K562 (cell line): ENCODE results near the gene INO80. TPM values are rescaled to one million over a fixed set of nuclear protein-coding genes. Genes with fewer than 3 reads are reported as not detected.

Experiments
- ATAC-seq: fragments of 200-7000 bp; cut with Tn5 transposase; 3 replicates; pipeline ENCODE4 v1.9.1; 2020; ENCODE audit warnings: moderate library complexity
- BruUV-seq: library from RNA; stranded (reverse); fragments of 400-500 nt; replicated peaks from 2 replicates; lab custom pipeline; 2021; lab: Mats Ljungman, UMichigan
- CTCF ChIA-PET: fragments of 300-600 bp; formaldehyde crosslinking; extraction: SDS; loops from one replicate; lab custom pipeline; 2021; ENCODE audit warnings: low intra/inter-chr PET ratio; lab: Yijun Ruan, JAX
- POLR2A ChIA-PET: fragments of 300-600, 350-650 bp; sonication (Branson Sonifier 250); formaldehyde crosslinking; extraction: SDS; loops from one replicate; lab custom pipeline; 2021; ENCODE audit warnings: antibody characterized with exemption, inconsistent platforms; lab: Yijun Ruan, JAX
- DNase-seq, 4 experiments: peaks; one replicate each; pipeline versions ENCODE4 v3.0.0 to v3.0.0-alpha.2; 2011 to 2018; ENCODE audit warnings: low spot score in 3 of 4, mixed read lengths in 3 of 4; ENCODE audit errors: extremely low read depth in 1 of 4
- FAIRE-seq: peaks from 2 replicates; lab custom pipeline; 2011; peaks lifted over from hg19 to GRCh38; lab: Jason Lieb, UNC
- H2AFZ ChIP-seq: 2 replicates; pipeline ENCODE4 v1.6.0; 2011; ENCODE audit warnings: low read depth, low read length, control low read depth, inconsistent platforms
- H3K27ac ChIP-seq: fragments of 200-600 bp; 3 replicates; pipeline ENCODE4 v1.8.0; 2011; ENCODE audit warnings: low read depth, mild to moderate bottlenecking, control low read depth, inconsistent platforms, low read length, moderate library complexity, mixed read lengths; ENCODE audit errors: extremely low read depth
- H3K27me3 ChIP-seq, 2 experiments: fragments of 300-600 bp in 1 of 2; 2 replicates in 1 of 2; 3 replicates in 1 of 2; pipeline versions ENCODE4 v1.6.0 to v1.8.0; 2011; ENCODE audit warnings: inconsistent platforms in 2 of 2, low read length in 2 of 2, mild to moderate bottlenecking in 1 of 2, mixed read lengths in 1 of 2, moderate library complexity in 1 of 2; ENCODE audit not compliant: control insufficient read depth in 2 of 2, insufficient read depth in 2 of 2
- H3K36me3 ChIP-seq: fragments of 300-600 bp; 3 replicates; pipeline ENCODE4 v1.8.0; 2011; ENCODE audit warnings: mild to moderate bottlenecking, low read length, inconsistent platforms; ENCODE audit not compliant: control insufficient read depth, insufficient read depth
- H3K4me1 ChIP-seq, 2 experiments: fragments of 200-600 bp in 1 of 2; replicated peaks in 1 of 2; 2 replicates in 1 of 2; 3 replicates in 1 of 2; pipeline versions ENCODE4 v1.5.1 to v1.8.0; 2011; ENCODE audit warnings: inconsistent platforms in 2 of 2, low read length in 2 of 2, mild to moderate bottlenecking in 1 of 2, mixed read lengths in 1 of 2, moderate library complexity in 1 of 2; ENCODE audit not compliant: control insufficient read depth in 2 of 2, insufficient read depth in 2 of 2
- H3K4me2 ChIP-seq: 2 replicates; pipeline ENCODE4 v1.6.1; 2011; ENCODE audit warnings: low read length, control low read depth, inconsistent platforms, mixed read lengths; ENCODE audit not compliant: insufficient read depth
- H3K4me3 ChIP-seq: fragments of 200-600 bp; sonication (generic), shearing (Covaris generic); 2 replicates; pipeline ENCODE4 v1.5.1; 2016; ENCODE audit warnings: control low read depth, inconsistent platforms
- H3K79me2 ChIP-seq: fragments of 200-600 bp; 3 replicates; pipeline ENCODE4 v1.8.0; 2011; ENCODE audit warnings: low read length, inconsistent platforms; ENCODE audit not compliant: control insufficient read depth, insufficient read depth
- H3K9ac ChIP-seq, 2 experiments: 2 replicates each; pipeline versions ENCODE4 v1.6.0 to v1.6.1; 2011; ENCODE audit warnings: low read depth in 2 of 2, low read length in 2 of 2, control low read depth in 1 of 2, inconsistent platforms in 1 of 2, mild to moderate bottlenecking in 1 of 2, mixed read lengths in 1 of 2; ENCODE audit not compliant: insufficient read depth in 1 of 2
- H3K9me1 ChIP-seq: one replicate; pipeline ENCODE4 v1.6.0; 2011; ENCODE audit warnings: inconsistent platforms, mild to moderate bottlenecking, low read length, moderate library complexity; ENCODE audit not compliant: control insufficient read depth, insufficient read depth
- H3K9me3 ChIP-seq: replicated peaks from 2 replicates; pipeline ENCODE4 v1.5.1; 2011; ENCODE audit warnings: low read depth, low read length, inconsistent platforms; ENCODE audit not compliant: control insufficient read depth, insufficient read depth
- H4K20me1 ChIP-seq: replicated peaks from 2 replicates; pipeline ENCODE4 v1.6.1; 2011; ENCODE audit warnings: low read length, inconsistent platforms, mixed read lengths; ENCODE audit not compliant: control insufficient read depth, insufficient read depth
- BACH1 ChIP-seq: fragments of 200-800 bp; sonication (Bioruptor generic); IDR thresholded peaks from 2 replicates; pipeline ENCODE4 v1.6.1; 2016; ENCODE audit warnings: missing genetic modification characterization, missing compliant biosample characterization
- DACH1 ChIP-seq: fragments of 450-650 bp; IDR thresholded peaks from 2 replicates; pipeline ENCODE4 v1.6.1; 2018; ENCODE audit not compliant: partially characterized antibody
- HNRNPL ChIP-seq: fragments of 200-400 bp; formaldehyde crosslinking; IDR thresholded peaks from 2 replicates; pipeline ENCODE4 v1.6.1; 2017; ENCODE audit warnings: low read depth, mild to moderate bottlenecking, low read length
- KDM2B ChIP-seq: fragments of 250-450 bp; sonication (Bioruptor Pico); IDR thresholded peaks from 2 replicates; pipeline ENCODE4 v1.8.0; 2021; ENCODE audit warnings: mild to moderate bottlenecking, moderate library complexity
- KLF1 ChIP-seq: fragments of 450-650 bp; IDR thresholded peaks from 2 replicates; pipeline ENCODE4 v1.6.1; 2016; ENCODE audit warnings: missing genetic modification characterization, missing compliant biosample characterization
- PTTG1 ChIP-seq: fragments of 450-650 bp; IDR thresholded peaks from 2 replicates; pipeline ENCODE4 v1.6.1; 2016; ENCODE audit warnings: low read depth, mild to moderate bottlenecking, missing genetic modification characterization, missing compliant biosample characterization
- SMARCC2 ChIP-seq: fragments of 450-650 bp; IDR thresholded peaks from 2 replicates; pipeline ENCODE4 v1.6.1; 2017; ENCODE audit warnings: antibody characterized with exemption, moderate library complexity, mild to moderate bottlenecking, low read depth
- ZNF224 ChIP-seq: sonication (generic); formaldehyde crosslinking; IDR thresholded peaks from 2 replicates; pipeline ENCODE4 v1.8.0; 2022; ENCODE audit warnings: mild to moderate bottlenecking, missing genetic modification reagents
- ZNF551 ChIP-seq: fragments of 250-450 bp; sonication (Bioruptor Pico); IDR thresholded peaks from 2 replicates; pipeline ENCODE4 v1.5.0; 2021; ENCODE audit warnings: mild to moderate bottlenecking, moderate library complexity
- WGBS: fragments of 100-300 bp; shearing (Covaris generic); methylation state at CpG from one replicate; pipeline ENCODE4 v1.1.6; 2016; ENCODE audit warnings: low coverage, mixed read lengths; ENCODE audit not compliant: insufficient coverage; ENCODE audit errors: missing lambda C conversion rate; 5-methylcytosine and 5-hydroxymethylcytosine counted together
- in situ Hi-C: fragments of 300-500 bp; cut with MboI; formaldehyde crosslinking; loops from 4 replicates; pipeline ENCODE4 v1.15.0; 2018; ENCODE audit warnings: inconsistent platforms, mixed read lengths
- intact Hi-C: fragments of 100-400 bp; cut with micrococcal nuclease; formaldehyde crosslinking; loops from 2 replicates; pipeline ENCODE4 v1.14.2; 2022
- polyA plus RNA-seq, 8 experiments: library from polyadenylated mRNA; depleted of rRNA in 4 of 8; stranded (reverse) in 5 of 8; unstranded in 3 of 8; fragments of >200 nt; fragmentation: Nextera tagmentation in 2 of 8; fragmentation: Illumina TruSeq in 1 of 8; extraction: Ambion mirVana in 2 of 8; extraction: Trizol in 1 of 8; gene quantifications; 2 replicates each; pipeline versions ENCODE4 v1.2.1 to v1.2.3, GENCODE V29; 2011 to 2014; ENCODE audit warnings: inconsistent platforms in 1 of 8, missing spikeins in 1 of 8
- total RNA-seq, 7 experiments: library from RNA; depleted of rRNA in 6 of 7; stranded (reverse); fragments of >200 nt in 6 of 7; fragmentation: Illumina TruSeq in 2 of 7; extraction: Trizol in 2 of 7; gene quantifications; 2 replicates each; pipeline versions ENCODE4 v1.2.1 to v1.2.3, GENCODE V29; 2011 to 2021; ENCODE audit warnings: low replicate concordance in 1 of 7
- TF ChIP-seq, protein P1 (sequence below): fragments of 250-450 bp; sonication (Bioruptor Pico); IDR thresholded peaks from 2 replicates; pipeline ENCODE4 v1.9.0; 2021; ENCODE audit warnings: mild to moderate bottlenecking, inconsistent platforms
- TF ChIP-seq, protein P2 (sequence below): fragments of 250-450 bp; sonication (Bioruptor Pico); IDR thresholded peaks from 2 replicates; pipeline ENCODE4 v1.4.0; 2020
- TF ChIP-seq, protein P3 (sequence below): sonication (generic); IDR thresholded peaks from 2 replicates; pipeline ENCODE4 v1.6.1; 2016
- TF ChIP-seq, protein P4 (sequence below): fragments of 250-450 bp; sonication (Bioruptor Pico); IDR thresholded peaks from 2 replicates; pipeline ENCODE4 v1.8.0; 2021; ENCODE audit warnings: moderate library complexity, mild to moderate bottlenecking, inconsistent platforms

The INO80 gene
- total and polyA plus RNA-seq, 9 of the 15 experiments (the other 6 are each of a cell fraction or from before 2014, with no cell fraction given): 1.1 to 25.7 (median 19.9) TPM

DNA sequence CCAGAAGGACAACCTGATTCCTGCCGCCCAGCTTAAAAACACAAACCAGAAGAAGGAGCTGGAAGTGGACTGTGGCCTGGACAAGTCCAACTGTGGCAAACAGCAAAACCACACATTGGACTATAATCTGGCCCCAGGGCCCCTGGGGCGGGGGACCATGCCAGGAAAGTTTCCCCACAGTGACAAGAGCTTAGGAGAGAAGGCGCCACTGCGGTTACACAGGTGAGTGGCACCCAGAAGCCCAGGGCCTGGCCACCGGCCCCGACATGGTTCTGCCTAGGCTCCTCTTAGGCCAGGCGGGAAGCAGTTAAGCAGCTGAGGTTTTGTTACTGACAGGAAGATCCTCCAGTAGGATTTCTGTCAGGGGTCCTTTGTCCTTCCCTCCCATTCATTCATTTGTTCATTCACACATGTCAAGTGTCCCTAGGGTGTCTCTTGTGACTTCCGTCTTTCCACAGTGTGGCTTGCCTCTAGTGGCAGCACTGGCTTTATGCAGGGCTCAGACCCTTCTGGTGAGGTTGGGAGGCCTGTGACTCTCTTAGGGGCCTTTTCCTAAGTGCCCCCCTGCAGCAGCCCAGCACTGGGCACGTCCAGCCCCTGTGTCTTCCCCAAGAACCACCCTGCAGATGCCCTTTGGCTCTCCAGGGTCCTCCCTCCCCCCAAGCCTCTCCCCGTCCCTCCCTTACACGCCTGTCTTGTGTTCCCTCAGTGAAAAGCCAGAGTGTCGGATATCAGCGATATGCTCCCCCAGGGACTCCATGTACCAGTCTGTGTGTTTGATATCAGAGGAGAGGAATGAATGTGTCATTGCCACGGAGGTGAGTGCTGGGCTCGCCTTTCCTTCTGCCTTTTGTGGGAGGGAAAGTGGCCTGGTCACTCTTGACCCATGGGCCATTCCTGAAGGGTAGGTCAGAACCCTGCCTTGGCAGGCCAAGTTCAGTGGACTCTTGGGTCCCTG lies 179.1 kb downstream of the INO80 start (continued):
- TF ChIP-seq, protein P1, sequence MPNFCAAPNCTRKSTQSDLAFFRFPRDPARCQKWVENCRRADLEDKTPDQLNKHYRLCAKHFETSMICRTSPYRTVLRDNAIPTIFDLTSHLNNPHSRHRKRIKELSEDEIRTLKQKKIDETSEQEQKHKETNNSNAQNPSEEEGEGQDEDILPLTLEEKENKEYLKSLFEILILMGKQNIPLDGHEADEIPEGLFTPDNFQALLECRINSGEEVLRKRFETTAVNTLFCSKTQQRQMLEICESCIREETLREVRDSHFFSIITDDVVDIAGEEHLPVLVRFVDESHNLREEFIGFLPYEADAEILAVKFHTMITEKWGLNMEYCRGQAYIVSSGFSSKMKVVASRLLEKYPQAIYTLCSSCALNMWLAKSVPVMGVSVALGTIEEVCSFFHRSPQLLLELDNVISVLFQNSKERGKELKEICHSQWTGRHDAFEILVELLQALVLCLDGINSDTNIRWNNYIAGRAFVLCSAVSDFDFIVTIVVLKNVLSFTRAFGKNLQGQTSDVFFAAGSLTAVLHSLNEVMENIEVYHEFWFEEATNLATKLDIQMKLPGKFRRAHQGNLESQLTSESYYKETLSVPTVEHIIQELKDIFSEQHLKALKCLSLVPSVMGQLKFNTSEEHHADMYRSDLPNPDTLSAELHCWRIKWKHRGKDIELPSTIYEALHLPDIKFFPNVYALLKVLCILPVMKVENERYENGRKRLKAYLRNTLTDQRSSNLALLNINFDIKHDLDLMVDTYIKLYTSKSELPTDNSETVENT (CRISPR knock-in tag): no peak

DNA sequence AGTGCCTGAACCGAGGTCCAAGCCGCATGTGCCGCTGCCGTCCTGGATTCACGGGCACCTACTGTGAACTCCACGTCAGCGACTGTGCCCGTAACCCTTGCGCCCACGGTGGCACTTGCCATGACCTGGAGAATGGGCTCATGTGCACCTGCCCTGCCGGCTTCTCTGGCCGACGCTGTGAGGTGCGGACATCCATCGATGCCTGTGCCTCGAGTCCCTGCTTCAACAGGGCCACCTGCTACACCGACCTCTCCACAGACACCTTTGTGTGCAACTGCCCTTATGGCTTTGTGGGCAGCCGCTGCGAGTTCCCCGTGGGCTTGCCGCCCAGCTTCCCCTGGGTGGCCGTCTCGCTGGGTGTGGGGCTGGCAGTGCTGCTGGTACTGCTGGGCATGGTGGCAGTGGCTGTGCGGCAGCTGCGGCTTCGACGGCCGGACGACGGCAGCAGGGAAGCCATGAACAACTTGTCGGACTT lies 179.8 kb downstream of the INO80 start:
- ATAC-seq (no peak), FAIRE-seq (no peak), DNase-seq (no peak)
- Histone ChIP-seq H3K27me3 (no peaks in the 10 kb centered on the region), H3K27ac (no peak overlapping the region), H3K4me3 (no peak overlapping the region), H4K20me1 (no peaks in the 10 kb centered on the region), H2AFZ (no peak overlapping the region), H3K4me1 (peaks cover 7 to 30% of the 10 kb centered on the region in 2 experiments; a peak in 4 of 5 replicates), H3K4me2 (no peak overlapping the region), H3K36me3 (no peaks in the 10 kb centered on the region), H3K9me1 (peaks cover 3% of the 10 kb centered on the region), H3K9me3 (no peaks in the 10 kb centered on the region), H3K9ac (peak overlapping the region in 1 of 2 experiments; percentile 53; a peak in 1 of 4 replicates), H3K79me2 (no peaks in the 10 kb centered on the region)
- intact Hi-C loops: no loop called here
- BruUV-seq: no TSS peak
- ChIA-PET POLR2A (interaction anchor here (0.6 to 1.5 kb wide), 3 partner anchors 17 to 36 kb away, joined by 3 to 4 read pairs (median 3); partner anchors contain the start of gene CHAC1), CTCF (no interaction called here)
- in situ Hi-C loops: no loop called here
- 47% methylated on average over 31 of the region's 31 CpGs for WGBS
- TF ChIP-seq ZNF551 (no peak), BACH1 (tag) (no peak), KLF1 (tag) (no peak), DACH1 (no peak), KDM2B (no peak), ZNF224 (CRISPR knock-in tag) (no peak), PTTG1 (tag) (no peak), HNRNPL (no peak), SMARCC2 (no peak)
- TF ChIP-seq, protein P2, sequence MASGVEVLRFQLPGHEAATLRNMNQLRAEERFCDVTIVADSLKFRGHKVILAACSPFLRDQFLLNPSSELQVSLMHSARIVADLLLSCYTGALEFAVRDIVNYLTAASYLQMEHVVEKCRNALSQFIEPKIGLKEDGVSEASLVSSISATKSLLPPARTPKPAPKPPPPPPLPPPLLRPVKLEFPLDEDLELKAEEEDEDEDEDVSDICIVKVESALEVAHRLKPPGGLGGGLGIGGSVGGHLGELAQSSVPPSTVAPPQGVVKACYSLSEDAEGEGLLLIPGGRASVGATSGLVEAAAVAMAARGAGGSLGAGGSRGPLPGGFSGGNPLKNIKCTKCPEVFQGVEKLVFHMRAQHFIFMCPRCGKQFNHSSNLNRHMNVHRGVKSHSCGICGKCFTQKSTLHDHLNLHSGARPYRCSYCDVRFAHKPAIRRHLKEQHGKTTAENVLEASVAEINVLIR (CRISPR knock-in tag): no peak
- TF ChIP-seq, protein P3, sequence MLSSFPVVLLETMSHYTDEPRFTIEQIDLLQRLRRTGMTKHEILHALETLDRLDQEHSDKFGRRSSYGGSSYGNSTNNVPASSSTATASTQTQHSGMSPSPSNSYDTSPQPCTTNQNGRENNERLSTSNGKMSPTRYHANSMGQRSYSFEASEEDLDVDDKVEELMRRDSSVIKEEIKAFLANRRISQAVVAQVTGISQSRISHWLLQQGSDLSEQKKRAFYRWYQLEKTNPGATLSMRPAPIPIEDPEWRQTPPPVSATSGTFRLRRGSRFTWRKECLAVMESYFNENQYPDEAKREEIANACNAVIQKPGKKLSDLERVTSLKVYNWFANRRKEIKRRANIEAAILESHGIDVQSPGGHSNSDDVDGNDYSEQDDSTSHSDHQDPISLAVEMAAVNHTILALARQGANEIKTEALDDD: no peak
- TF ChIP-seq, protein P4, sequence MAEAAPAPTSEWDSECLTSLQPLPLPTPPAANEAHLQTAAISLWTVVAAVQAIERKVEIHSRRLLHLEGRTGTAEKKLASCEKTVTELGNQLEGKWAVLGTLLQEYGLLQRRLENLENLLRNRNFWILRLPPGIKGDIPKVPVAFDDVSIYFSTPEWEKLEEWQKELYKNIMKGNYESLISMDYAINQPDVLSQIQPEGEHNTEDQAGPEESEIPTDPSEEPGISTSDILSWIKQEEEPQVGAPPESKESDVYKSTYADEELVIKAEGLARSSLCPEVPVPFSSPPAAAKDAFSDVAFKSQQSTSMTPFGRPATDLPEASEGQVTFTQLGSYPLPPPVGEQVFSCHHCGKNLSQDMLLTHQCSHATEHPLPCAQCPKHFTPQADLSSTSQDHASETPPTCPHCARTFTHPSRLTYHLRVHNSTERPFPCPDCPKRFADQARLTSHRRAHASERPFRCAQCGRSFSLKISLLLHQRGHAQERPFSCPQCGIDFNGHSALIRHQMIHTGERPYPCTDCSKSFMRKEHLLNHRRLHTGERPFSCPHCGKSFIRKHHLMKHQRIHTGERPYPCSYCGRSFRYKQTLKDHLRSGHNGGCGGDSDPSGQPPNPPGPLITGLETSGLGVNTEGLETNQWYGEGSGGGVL: no peak
